Ecto neural progenitor cell (in vitro differentiated cells): ENCODE measurements around the gene CUBN.

ENCODE experiments used
- DNase-seq: peaks from one replicate; pipeline ENCODE4 v3.0.0-alpha.2; 2018; ENCODE audit warnings: low spot score

Gene CUBN

GRCh38 chr10:17068953-17069352, 60.7 kb downstream of the CUBN start:
- no peak for DNase-seq

GRCh38 chr10:17067376-17068264, 62.0 kb downstream of the CUBN start:
- no peak for DNase-seq

GRCh38 chr10:17066807-17067206, 62.8 kb downstream of the CUBN start:
- no peak for DNase-seq

- no peak for DNase-seq
Observed at GRCh38 chr10:17066000-17066399, 63.6 kb downstream of the CUBN start.

- no peak for DNase-seq
Observed at GRCh38 chr10:17065273-17065672, 64.3 kb downstream of the CUBN start.

GRCh38 chr10:17064435-17064834, 65.2 kb downstream of the CUBN start:
- DNase-seq = no peak

GRCh38 chr10:17062955-17063484, 66.6 kb downstream of the CUBN start:
- no peak for DNase-seq

- DNase-seq = no peak
Observed at GRCh38 chr10:17062493-17062892, 67.1 kb downstream of the CUBN start.

- DNase-seq = no peak
Observed at GRCh38 chr10:17062009-17062408, 67.6 kb downstream of the CUBN start.

GRCh38 chr10:17061418-17061817, 68.2 kb downstream of the CUBN start:
- DNase-seq = no peak

- no peak for DNase-seq
Observed at GRCh38 chr10:17060289-17060688, 69.3 kb downstream of the CUBN start.

GRCh38 chr10:17059197-17059688, 70.4 kb downstream of the CUBN start:
- no peak for DNase-seq

GRCh38 chr10:17058093-17058492, 71.5 kb downstream of the CUBN start:
- DNase-seq = no peak

GRCh38 chr10:17056781-17057428, 72.7 kb downstream of the CUBN start:
- no peak for DNase-seq

GRCh38 chr10:17053513-17053912, 76.1 kb downstream of the CUBN start:
- no peak for DNase-seq

- DNase-seq = no peak
Observed at GRCh38 chr10:17053061-17053460, 76.5 kb downstream of the CUBN start.

- no peak for DNase-seq
Observed at GRCh38 chr10:17051851-17052250, 77.8 kb downstream of the CUBN start.

- no peak for DNase-seq
Observed at GRCh38 chr10:17049195-17049594, 80.4 kb downstream of the CUBN start.

GRCh38 chr10:17047908-17048307, 81.7 kb downstream of the CUBN start:
- DNase-seq = no peak

- DNase-seq = no peak
Observed at GRCh38 chr10:17046989-17047388, 82.6 kb downstream of the CUBN start.

GRCh38 chr10:17043586-17043985, 86.0 kb downstream of the CUBN start:
- DNase-seq = no peak

GRCh38 chr10:17041626-17042520, 87.7 kb downstream of the CUBN start:
- no peak for DNase-seq
